ENCODE data around the gene PLEKHG4B.
A peak's percentile ranks its signal among the peaks of the same experiment; 100 is the strongest.
"Not testable (repeated sequence)": the region's sequence is repeated elsewhere in the genome, so short reads cannot be mapped to it uniquely, and the experiment has no call there.

Gene PLEKHG4B

DNA sequence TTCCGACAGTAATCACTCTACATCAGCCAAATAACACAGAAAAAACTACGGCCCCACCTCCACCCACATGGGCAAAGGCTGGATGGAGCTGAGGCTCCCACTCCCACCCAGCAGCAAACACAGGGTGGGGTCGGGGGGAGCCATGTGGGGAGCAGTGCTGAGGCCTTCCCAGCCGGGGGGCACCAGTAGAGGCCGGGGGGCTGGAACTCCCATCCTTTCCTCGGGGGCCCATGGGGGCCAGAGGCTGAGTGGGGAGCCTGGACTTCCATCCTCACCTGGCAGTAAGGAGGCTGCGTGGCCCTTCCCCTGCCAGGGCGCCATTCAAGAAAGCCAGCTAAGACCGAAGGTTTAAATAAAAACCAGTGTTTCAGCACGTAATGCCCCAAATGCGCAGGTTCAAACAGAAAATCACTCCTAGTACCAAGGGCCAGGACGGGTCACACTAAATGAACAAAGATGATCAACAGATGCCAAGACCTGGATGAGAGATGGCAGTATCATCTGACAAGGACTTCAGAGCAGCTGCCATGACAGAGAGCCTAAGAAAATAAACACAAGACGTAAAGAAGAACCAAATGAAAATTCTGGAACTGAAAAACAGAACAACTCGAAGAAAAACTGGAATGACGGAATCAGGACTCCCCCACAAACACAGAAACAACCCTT is 116.6 kb downstream of the PLEKHG4B start:
- Histone ChIP-seq H3K4me2 (no peak overlapping the region), H3K27ac (no peak overlapping the region), H3K9ac (no peak overlapping the region), H3K36me3 (ENCODE audit: insufficient read depth) (peaks cover 6% of the 10 kb centered on the region; the same call in 1 of the 2 replicates), H2AFZ (ENCODE audit: low read depth) (no peak overlapping the region), H3K27me3 (ENCODE audit: insufficient read depth, low read depth) (no peaks in the 10 kb centered on the region), H3K4me1 (ENCODE audit: low read depth, poor library complexity, severe bottlenecking) (no peaks in the 10 kb centered on the region), H3K79me2 (ENCODE audit: insufficient read depth, low read depth) (peaks cover 41% of the 10 kb centered on the region), H3K4me3 (IDR thresholded peaks at IDR 0.05; ENCODE audit: insufficient read depth, low read depth, low read length) (no peak overlapping the region), H4K20me1 (ENCODE audit: insufficient read depth) (no peaks in the 10 kb centered on the region)
- TF ChIP-seq, protein P1, sequence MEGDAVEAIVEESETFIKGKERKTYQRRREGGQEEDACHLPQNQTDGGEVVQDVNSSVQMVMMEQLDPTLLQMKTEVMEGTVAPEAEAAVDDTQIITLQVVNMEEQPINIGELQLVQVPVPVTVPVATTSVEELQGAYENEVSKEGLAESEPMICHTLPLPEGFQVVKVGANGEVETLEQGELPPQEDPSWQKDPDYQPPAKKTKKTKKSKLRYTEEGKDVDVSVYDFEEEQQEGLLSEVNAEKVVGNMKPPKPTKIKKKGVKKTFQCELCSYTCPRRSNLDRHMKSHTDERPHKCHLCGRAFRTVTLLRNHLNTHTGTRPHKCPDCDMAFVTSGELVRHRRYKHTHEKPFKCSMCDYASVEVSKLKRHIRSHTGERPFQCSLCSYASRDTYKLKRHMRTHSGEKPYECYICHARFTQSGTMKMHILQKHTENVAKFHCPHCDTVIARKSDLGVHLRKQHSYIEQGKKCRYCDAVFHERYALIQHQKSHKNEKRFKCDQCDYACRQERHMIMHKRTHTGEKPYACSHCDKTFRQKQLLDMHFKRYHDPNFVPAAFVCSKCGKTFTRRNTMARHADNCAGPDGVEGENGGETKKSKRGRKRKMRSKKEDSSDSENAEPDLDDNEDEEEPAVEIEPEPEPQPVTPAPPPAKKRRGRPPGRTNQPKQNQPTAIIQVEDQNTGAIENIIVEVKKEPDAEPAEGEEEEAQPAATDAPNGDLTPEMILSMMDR (conservative IDR thresholded peaks at IDR 0.05; ENCODE audit: low read depth, low read length): no peak

DNA sequence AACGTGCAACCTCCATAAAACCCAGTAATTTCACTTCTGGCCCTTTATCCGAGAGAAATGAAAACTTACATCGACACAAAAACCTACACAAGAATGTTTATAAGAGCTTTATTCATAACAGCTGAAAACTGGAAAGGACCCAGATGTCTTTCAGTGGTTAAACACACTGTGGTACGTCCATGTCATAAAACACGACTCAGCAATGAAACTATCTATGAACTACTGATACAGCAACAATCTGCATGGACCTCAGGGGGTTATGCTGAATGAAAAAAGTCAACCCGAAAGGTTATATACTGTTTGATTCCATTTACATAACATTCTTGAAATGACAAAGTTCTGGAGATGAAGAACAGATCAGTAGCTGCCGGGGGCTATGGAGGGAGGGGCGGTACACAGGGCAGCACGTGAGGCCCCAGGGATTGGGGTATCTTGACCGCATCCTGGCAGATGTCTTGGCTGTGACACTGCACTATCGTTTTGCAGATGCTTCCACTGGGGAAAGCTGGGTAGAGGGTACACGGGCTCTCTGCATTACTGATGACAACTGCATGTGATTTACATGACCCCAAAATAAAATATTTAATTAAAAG is 121.9 kb downstream of the PLEKHG4B start:
- no peak overlapping the region for H3K4me2 ChIP-seq
- H3K27me3 ChIP-seq (ENCODE audit: insufficient read depth, low read depth): no peaks in the 10 kb centered on the region
- H3K4me1 ChIP-seq (ENCODE audit: low read depth, poor library complexity, severe bottlenecking): no peaks in the 10 kb centered on the region
- no peak overlapping the region for H3K4me3 ChIP-seq (IDR thresholded peaks at IDR 0.05; ENCODE audit: insufficient read depth, low read depth, low read length)
- H3K36me3 ChIP-seq (ENCODE audit: insufficient read depth): no peaks in the 10 kb centered on the region; the same call in 1 of the 2 replicates
- TF ChIP-seq, protein P1 (conservative IDR thresholded peaks at IDR 0.05; ENCODE audit: low read depth, low read length): no peak
- H3K79me2 ChIP-seq (ENCODE audit: insufficient read depth, low read depth): peaks cover 57% of the 10 kb centered on the region
- H4K20me1 ChIP-seq (ENCODE audit: insufficient read depth): no peaks in the 10 kb centered on the region
- no peak overlapping the region for H2AFZ ChIP-seq (ENCODE audit: low read depth)
- H3K9ac ChIP-seq: no peak overlapping the region
- no peak overlapping the region for H3K27ac ChIP-seq

DNA sequence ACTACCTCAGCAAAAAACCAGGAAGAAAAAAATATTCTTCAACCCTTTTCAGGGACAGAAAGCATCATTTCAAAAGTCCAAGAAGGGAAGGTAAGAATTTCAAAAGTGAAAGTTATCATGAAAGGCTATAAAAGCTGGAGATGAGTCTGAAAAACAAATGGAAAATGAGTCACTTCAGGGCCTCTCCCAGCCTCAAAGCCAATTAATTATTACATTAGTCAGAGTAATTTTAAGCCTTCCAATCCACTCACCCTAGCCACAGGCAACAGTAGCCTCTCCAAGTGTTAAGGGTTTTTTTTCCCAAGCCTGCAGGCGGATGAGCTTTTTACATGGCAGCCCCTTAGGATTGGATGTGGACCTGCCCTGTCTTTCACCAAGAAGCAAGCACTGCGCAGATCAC is 123.3 kb downstream of the PLEKHG4B start:
- not testable (repeated sequence) for H3K27ac ChIP-seq; H3K36me3 ChIP-seq (ENCODE audit: insufficient read depth); H3K4me2 ChIP-seq; H4K20me1 ChIP-seq (ENCODE audit: insufficient read depth); H2AFZ ChIP-seq (ENCODE audit: low read depth); H3K9ac ChIP-seq; H3K4me3 ChIP-seq (IDR thresholded peaks at IDR 0.05; ENCODE audit: insufficient read depth, low read depth, low read length); H3K4me1 ChIP-seq (ENCODE audit: low read depth, poor library complexity, severe bottlenecking); H3K27me3 ChIP-seq (ENCODE audit: insufficient read depth, low read depth)
- H3K79me2 ChIP-seq (ENCODE audit: insufficient read depth, low read depth): peaks cover 62% of the 10 kb centered on the region

DNA sequence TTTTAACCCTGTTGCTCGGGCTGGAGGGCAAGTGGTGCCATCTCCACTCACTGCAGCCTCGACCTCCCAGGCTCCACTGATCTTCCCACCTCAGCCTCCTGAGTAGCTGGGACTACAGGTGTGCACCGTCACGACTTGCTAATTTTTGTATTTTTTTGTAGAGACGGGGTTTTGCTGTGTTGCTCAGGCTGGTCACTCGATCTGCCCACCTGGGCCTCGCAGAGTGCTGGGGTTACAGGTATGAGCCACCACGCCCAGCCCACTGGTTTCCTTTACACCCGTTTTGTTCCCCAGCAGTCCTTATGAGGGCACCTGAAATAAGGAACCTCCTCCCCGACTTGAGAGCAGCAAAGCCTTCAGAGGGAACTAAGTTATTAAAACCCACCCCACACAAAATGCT is 124.1 kb downstream of the PLEKHG4B start:
- not testable (repeated sequence) for H3K4me2 ChIP-seq; H3K27me3 ChIP-seq (ENCODE audit: insufficient read depth, low read depth); H3K36me3 ChIP-seq (ENCODE audit: insufficient read depth); H3K9ac ChIP-seq; H3K4me1 ChIP-seq (ENCODE audit: low read depth, poor library complexity, severe bottlenecking); H4K20me1 ChIP-seq (ENCODE audit: insufficient read depth); H2AFZ ChIP-seq (ENCODE audit: low read depth); H3K4me3 ChIP-seq (IDR thresholded peaks at IDR 0.05; ENCODE audit: insufficient read depth, low read depth, low read length); H3K27ac ChIP-seq
- peaks cover 68% of the 10 kb centered on the region for H3K79me2 ChIP-seq (ENCODE audit: insufficient read depth, low read depth)

DNA sequence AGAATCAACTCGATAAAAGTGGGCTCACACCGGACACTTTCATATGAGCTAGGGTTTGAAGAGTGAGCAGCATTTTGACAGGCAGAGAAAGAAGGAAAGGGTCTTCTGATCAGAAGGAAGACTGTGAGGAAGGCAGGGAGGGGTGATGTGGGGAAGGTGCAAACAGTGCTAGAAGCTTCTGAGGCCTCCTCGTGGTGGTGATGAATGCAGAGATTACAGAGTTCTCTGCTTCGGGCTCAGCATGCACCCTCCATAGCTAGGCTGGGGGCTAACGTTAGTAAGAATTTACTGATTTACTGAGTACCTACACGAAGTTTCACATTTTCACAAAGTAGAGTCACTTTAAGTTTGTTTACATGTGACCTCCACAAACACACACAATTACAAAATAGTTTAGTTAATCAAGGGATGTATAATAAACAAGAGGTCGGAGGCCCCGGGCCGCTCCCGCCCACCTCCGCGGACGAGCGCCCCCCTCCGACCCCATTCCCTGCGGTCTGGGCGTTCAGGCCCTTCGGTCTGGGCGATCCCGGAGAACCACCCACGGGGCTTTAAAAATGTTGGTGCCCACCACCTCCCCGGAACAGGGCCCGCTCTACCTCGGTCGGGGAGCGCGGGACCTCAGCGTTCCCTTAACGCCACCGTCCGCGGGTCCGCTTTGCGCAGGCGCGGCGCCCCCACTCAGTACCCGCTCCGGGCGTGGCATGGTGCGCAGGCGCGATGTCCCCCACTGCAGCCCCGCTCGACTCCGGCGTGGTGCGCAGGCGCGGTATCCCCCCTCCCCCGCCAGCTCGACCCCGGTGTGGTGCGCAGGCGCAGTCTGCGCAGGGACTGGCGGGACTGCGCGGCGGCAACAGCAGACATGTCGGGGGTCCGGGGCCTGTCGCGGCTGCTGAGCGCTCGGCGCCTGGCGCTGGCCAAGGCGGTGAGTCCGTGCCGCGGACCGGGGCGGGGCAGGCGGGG is 125.8 kb downstream of the PLEKHG4B start, which contains the start of the genes CCDC127 and SDHA:
CCDC127 (minus strand) TSS at position 660 of the 963 bp plus-strand sequence. CDS start 1,304 bp downstream, outside the sequence.
SDHA (plus strand) TSS at position 827 of the 963 bp plus-strand sequence; CDS start at position 863, 36 bp downstream.
- Histone ChIP-seq H3K27ac (peak within 1 kb of the TSS; percentile 60), H2AFZ (ENCODE audit: low read depth) (peak within 1 kb of the TSS; percentile 55), H3K4me1 (ENCODE audit: low read depth, poor library complexity, severe bottlenecking) (peaks cover 19% of the 10 kb centered on the region), H3K9ac (peak within 1 kb of the TSS; percentile 85), H3K4me2 (peak within 1 kb of the TSS; percentile 82), H3K79me2 (ENCODE audit: insufficient read depth, low read depth) (peaks cover 85% of the 10 kb centered on the region)
- H3K36me3 ChIP-seq (ENCODE audit: insufficient read depth); H3K27me3 ChIP-seq (ENCODE audit: insufficient read depth, low read depth); H4K20me1 ChIP-seq (ENCODE audit: insufficient read depth); H3K4me3 ChIP-seq (IDR thresholded peaks at IDR 0.05; ENCODE audit: insufficient read depth, low read depth, low read length): not testable (repeated sequence)

Measured in KMS-11 (cell line).